Sigmoid colon (tissue), 7 donors: ENCODE data around the gene BBX. TPM values are rescaled to one million over a fixed set of nuclear protein-coding genes. Genes with fewer than 3 reads are reported as not detected.
A peak's percentile ranks its signal among the peaks of the same experiment; 100 is the strongest.

ENCODE experiments used
- DNase-seq: peaks from one replicate; pipeline ENCODE4 v3.0.0-alpha.2; 2019
- H3K27ac ChIP-seq, 4 donors: fragments of 200-600 bp; sonication (generic); one replicate each; pipeline ENCODE4 v1.5.1; 2016 to 2019; ENCODE audit warnings: mild to moderate bottlenecking in 1 of 4
- H3K27me3 ChIP-seq, 3 donors: fragments of 200-600 bp; sonication (generic); one replicate each; pipeline ENCODE4 v1.5.1; 2019; ENCODE audit warnings: mild to moderate bottlenecking in 1 of 3
- H3K36me3 ChIP-seq, 4 donors: fragments of 200-600 bp; sonication (generic); one replicate each; pipeline ENCODE4 v1.5.1; 2016 to 2019
- H3K4me1 ChIP-seq, 4 donors: fragments of 200-600 bp; sonication (generic); one replicate each; pipeline ENCODE4 v1.5.1; 2017 to 2019
- H3K4me3 ChIP-seq, 4 donors: fragments of 200-600 bp; sonication (generic); one replicate each; pipeline ENCODE4 v1.5.1; 2017 to 2019; ENCODE audit warnings: mild to moderate bottlenecking in 2 of 4, moderate library complexity in 1 of 4
- H3K9me3 ChIP-seq, 4 donors: fragments of 200-600 bp in 3 of 4; sonication (generic) in 3 of 4; one replicate each; pipeline versions ENCODE4 v1.5.1 to v1.6.1; 2013 to 2019
- CTCF ChIP-seq, 4 experiments: fragments of 450-650 bp in 3 of 4; fragments of 200-600 bp in 1 of 4; IDR thresholded peaks; one replicate each; pipeline ENCODE4 v1.5.1; 2016 to 2019; ENCODE audit warnings: antibody characterized with exemption in 4 of 4, mild to moderate bottlenecking in 3 of 4, moderate library complexity in 2 of 4
- EP300 ChIP-seq, 4 donors: sonication (generic); formaldehyde crosslinking; IDR thresholded peaks; one replicate each; pipeline ENCODE4 v1.6.1; 2017; ENCODE audit warnings: antibody characterized with exemption in 4 of 4
- POLR2A ChIP-seq, 2 donors: fragments of 450-650 bp; IDR thresholded peaks; one replicate each; pipeline ENCODE4 v1.6.1; 2016; ENCODE audit warnings: antibody characterized with exemption in 2 of 2, mild to moderate bottlenecking in 2 of 2, moderate library complexity in 2 of 2
- POLR2AphosphoS5 ChIP-seq, 4 donors: sonication (generic); formaldehyde crosslinking; IDR thresholded peaks; one replicate each; pipeline ENCODE4 v1.6.1; 2017; ENCODE audit warnings: antibody characterized with exemption in 4 of 4
- WGBS, 2 donors: extraction: QIAGEN DNeasy Blood & Tissue Kit; methylation state at CpG; one replicate each; pipeline ENCODE4 v1.1.7; 2013; 5-methylcytosine and 5-hydroxymethylcytosine counted together
- intact Hi-C: fragments of 100-400 bp; cut with DNase I; formaldehyde crosslinking; loops from one replicate; pipeline ENCODE4 v1.15.1; 2023
- polyA plus RNA-seq, 3 donors: library from polyadenylated mRNA; stranded (reverse); fragments of 200-250 nt; gene quantifications; one replicate each; pipeline ENCODE4 v1.2.3, GENCODE V29; 2013
- total RNA-seq, 4 donors: library from RNA; depleted of rRNA; stranded (reverse); fragments of >200 nt; gene quantifications; one replicate each; pipeline ENCODE4 v1.1.0, GENCODE V29; 2016
- donor health status: healthy with polysubstance abuse.
- donor health status: Bipolar disorder and iron deficiency.
- donor health status: healthy.

Gene BBX
- total and polyA plus RNA-seq, 7 donors = 3.0 to 93.3 (median 71.1) TPM

GRCh38 chr3:107810171-107811071, 287.7 kb downstream of the BBX start:
- Histone ChIP-seq H3K9me3 (no peaks in the 10 kb centered on the region), H3K4me3 (no peak overlapping the region), H3K4me1 (peaks cover 0 to 11% (median 0%) of the 10 kb centered on the region in 4 donors), H3K36me3 (peaks cover 0 to 26% (median 1%) of the 10 kb centered on the region in 4 donors), H3K27me3 (no peaks in the 10 kb centered on the region), H3K27ac (no peak overlapping the region)
- TF ChIP-seq CTCF (IDR thresholded peaks at IDR 0.05) = no peak
- TF ChIP-seq POLR2A (IDR thresholded peaks at IDR 0.05) = no peak
- TF ChIP-seq EP300 (IDR thresholded peaks at IDR 0.05) = no peak
- no peak for TF ChIP-seq POLR2AphosphoS5 (IDR thresholded peaks at IDR 0.05)
- 19 to 62% methylated on average over 8 of the region's 8 CpGs for WGBS, 2 donors
- DNase-seq = no peak
- intact Hi-C loops = loop anchor here (10.0 kb wide), 1 partner anchor 114 kb away; no protein-coding TSS in a partner anchor

GRCh38 chr3:107813026-107813425, 290.3 kb downstream of the BBX start:
- TF ChIP-seq POLR2AphosphoS5 (IDR thresholded peaks at IDR 0.05) (no peak), CTCF (IDR thresholded peaks at IDR 0.05) (no peak), EP300 (IDR thresholded peaks at IDR 0.05) (no peak), POLR2A (IDR thresholded peaks at IDR 0.05) (no peak)
- no peak for DNase-seq
- Histone ChIP-seq H3K27me3 (no peaks in the 10 kb centered on the region), H3K4me1 (peaks cover 0 to 33% (median 16%) of the 10 kb centered on the region in 4 donors), H3K4me3 (no peak overlapping the region), H3K36me3 (peaks cover 0 to under 1% (median 0%) of the 10 kb centered on the region in 4 donors), H3K27ac (peak overlapping the region in 3 of 4 donors; percentile 17 to 47 (median 29)), H3K9me3 (no peaks in the 10 kb centered on the region)
- 81 to 95% methylated on average over 1 of the region's 1 CpG for WGBS, 2 donors
- intact Hi-C loops = loop anchor here (10.0 kb wide), 1 partner anchor 112 kb away; no protein-coding TSS in a partner anchor

- TF ChIP-seq EP300 (IDR thresholded peaks at IDR 0.05) (no peak), POLR2AphosphoS5 (IDR thresholded peaks at IDR 0.05) (no peak), POLR2A (IDR thresholded peaks at IDR 0.05) (no peak), CTCF (IDR thresholded peaks at IDR 0.05) (no peak)
- Histone ChIP-seq H3K9me3 (no peaks in the 10 kb centered on the region), H3K4me1 (peaks cover 0 to 34% (median 16%) of the 10 kb centered on the region in 4 donors), H3K36me3 (no peaks in the 10 kb centered on the region), H3K27ac (no peak overlapping the region), H3K27me3 (no peaks in the 10 kb centered on the region), H3K4me3 (no peak overlapping the region)
- 83 to 86% methylated on average over 6 of the region's 6 CpGs for WGBS, 2 donors
- intact Hi-C loops = loop anchor here (10.0 kb wide), 1 partner anchor 109 kb away; no protein-coding TSS in a partner anchor
- DNase-seq = no peak
These were observed 293.3 kb downstream of the BBX start for GRCh38 chr3:107816107-107816506.

- intact Hi-C loops = loop anchor here (10.0 kb wide), 1 partner anchor 108 kb away; no protein-coding TSS in a partner anchor
- TF ChIP-seq EP300 (IDR thresholded peaks at IDR 0.05) (no peak), POLR2A (IDR thresholded peaks at IDR 0.05) (no peak), POLR2AphosphoS5 (IDR thresholded peaks at IDR 0.05) (no peak), CTCF (IDR thresholded peaks at IDR 0.05) (no peak)
- H3K4me3 ChIP-seq = no peak overlapping the region
These were observed 294.3 kb downstream of the BBX start for GRCh38 chr3:107817076-107817475.

More at GRCh38 chr3:107817076-107817475, 294.3 kb downstream of the BBX start:
- no peaks in the 10 kb centered on the region for H3K27me3 ChIP-seq
- no peak for DNase-seq
- H3K4me1 ChIP-seq = peaks cover 0 to 34% (median 16%) of the 10 kb centered on the region in 4 donors
- H3K9me3 ChIP-seq = no peaks in the 10 kb centered on the region
- H3K36me3 ChIP-seq = no peaks in the 10 kb centered on the region
- no peak overlapping the region for H3K27ac ChIP-seq
